Vagina (tissue), 2 donors: ENCODE data around the gene ZSWIM4. TPM values are rescaled to one million over a fixed set of nuclear protein-coding genes. Genes with fewer than 3 reads are reported as not detected.
"Not testable (repeated sequence)": the region's sequence is repeated elsewhere in the genome, so short reads cannot be mapped to it uniquely, and the experiment has no call there.

Experiments
- DNase-seq, 2 donors: peaks; one replicate each; pipeline ENCODE4 v3.0.0-alpha.2; 2017; ENCODE audit errors: extremely low spot score in 2 of 2
- H3K27ac ChIP-seq: fragments of 200-600 bp; sonication (generic); one replicate; pipeline ENCODE4 v1.5.1; 2019
- H3K27me3 ChIP-seq: fragments of 200-600 bp; sonication (generic); one replicate; pipeline ENCODE4 v1.5.1; 2019
- H3K36me3 ChIP-seq, 2 donors: fragments of 200-600 bp; sonication (generic); one replicate each; pipeline ENCODE4 v1.5.1; 2017 to 2019
- H3K4me1 ChIP-seq: fragments of 200-600 bp; sonication (generic); one replicate; pipeline ENCODE4 v1.5.1; 2019
- H3K4me3 ChIP-seq, 2 donors: fragments of 200-600 bp; sonication (generic); 1 replicate in 1 of 2; 2 replicates in 1 of 2; pipeline ENCODE4 v1.5.1; 2016 to 2019
- H3K9me3 ChIP-seq: fragments of 200-600 bp; sonication (generic); one replicate; pipeline ENCODE4 v1.5.1; 2019
- CTCF ChIP-seq, 3 experiments: fragments of 450-650 bp in 2 of 3; fragments of 200-600 bp in 1 of 3; sonication (generic) in 1 of 3; IDR thresholded peaks; one replicate each; pipeline ENCODE4 v1.5.1; 2017 to 2019; ENCODE audit warnings: antibody characterized with exemption in 3 of 3, mild to moderate bottlenecking in 2 of 3, moderate library complexity in 2 of 3
- POLR2A ChIP-seq, 2 donors: fragments of 450-650 bp; IDR thresholded peaks; one replicate each; pipeline ENCODE4 v1.6.1; 2017; ENCODE audit warnings: antibody characterized with exemption in 2 of 2, mild to moderate bottlenecking in 2 of 2, moderate library complexity in 2 of 2
- POLR2AphosphoS5 ChIP-seq, 2 donors: sonication (generic); formaldehyde crosslinking; IDR thresholded peaks; one replicate each; pipeline ENCODE4 v1.9.0; 2017; ENCODE audit warnings: antibody characterized with exemption in 2 of 2, mild to moderate bottlenecking in 2 of 2, low read depth in 1 of 2; ENCODE audit not compliant: insufficient read depth in 1 of 2
- intact Hi-C: fragments of 100-400 bp; cut with DNase I; formaldehyde crosslinking; loops from one replicate; pipeline ENCODE4 v1.15.1; 2023
- total RNA-seq: library from RNA; depleted of rRNA; stranded (reverse); fragments of >200 nt; gene quantifications from one replicate; pipeline ENCODE4 v1.2.3, GENCODE V29; 2016

Gene ZSWIM4
- total RNA-seq, 1 donor from 2014 or later: 13.0 TPM

DNA sequence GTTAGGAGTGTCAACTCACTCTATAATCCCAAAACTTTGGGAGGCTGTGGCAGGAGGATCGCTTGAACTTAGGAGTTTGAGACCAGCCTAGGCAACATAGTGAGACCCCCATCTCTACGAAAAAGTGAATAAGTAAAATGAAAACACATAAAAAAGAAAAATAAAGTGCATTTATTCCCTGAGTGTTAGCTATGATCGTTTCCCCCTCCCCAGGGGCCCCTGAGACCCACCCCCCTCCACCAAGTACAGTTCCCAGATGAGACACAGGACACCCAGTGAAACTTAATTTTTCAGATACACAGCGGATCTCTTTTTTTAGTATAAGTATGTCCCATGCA lies 53.1 kb downstream of the ZSWIM4 start:
- Histone ChIP-seq H3K27ac (peak overlapping the region; percentile 100), H3K9me3 (no peaks in the 10 kb centered on the region), H3K4me3 (no peak overlapping the region), H3K4me1 (peaks cover 87% of the 10 kb centered on the region), H3K27me3 (no peaks in the 10 kb centered on the region), H3K36me3 (no peaks in the 10 kb centered on the region)
- TF ChIP-seq POLR2A (IDR thresholded peaks at IDR 0.05) (no peak), CTCF (IDR thresholded peaks at IDR 0.05) (no peak), POLR2AphosphoS5 (IDR thresholded peaks at IDR 0.05; ENCODE audit: insufficient read depth in 1 of 2, low read depth in 1 of 2) (no peak)
- DNase-seq: no peak
- intact Hi-C loops: loop anchor here (10.0 kb wide), 1 partner anchor 694 kb away; the partner anchor contains the start of genes IER2 and STX10

- TF ChIP-seq CTCF (IDR thresholded peaks at IDR 0.05): no peak
- TF ChIP-seq POLR2AphosphoS5 (IDR thresholded peaks at IDR 0.05; ENCODE audit: insufficient read depth in 1 of 2, low read depth in 1 of 2): peak in 1 of 2 donors; percentile 14
- Histone ChIP-seq H3K27me3 (no peaks in the 10 kb centered on the region), H3K4me1 (peaks cover 79% of the 10 kb centered on the region), H3K4me3 (no peak overlapping the region), H3K27ac (peak overlapping the region; percentile 100), H3K36me3 (no peaks in the 10 kb centered on the region), H3K9me3 (no peaks in the 10 kb centered on the region)
- intact Hi-C loops: loop anchor here (10.0 kb wide), 1 partner anchor 694 kb away; the partner anchor contains the start of genes IER2 and STX10
- no peak for DNase-seq
Measured at GRCh38 chr19:13848798-13849676, 53.8 kb downstream of the ZSWIM4 start.

GRCh38 chr19:13849991-13850909 lies 55.0 kb downstream of the ZSWIM4 start:
- Histone ChIP-seq H3K9me3 (no peaks in the 10 kb centered on the region), H3K27me3 (no peaks in the 10 kb centered on the region), H3K36me3 (no peaks in the 10 kb centered on the region), H3K4me3 (peak overlapping the region; percentile 29 to 44), H3K27ac (peak overlapping the region; percentile 100), H3K4me1 (peaks cover 67% of the 10 kb centered on the region)
- no peak for TF ChIP-seq CTCF (IDR thresholded peaks at IDR 0.05)
- no peak for TF ChIP-seq POLR2A (IDR thresholded peaks at IDR 0.05)
- no peak for TF ChIP-seq POLR2AphosphoS5 (IDR thresholded peaks at IDR 0.05; ENCODE audit: insufficient read depth in 1 of 2, low read depth in 1 of 2)
- no peak for DNase-seq
- intact Hi-C loops: loop anchor here (10.0 kb wide), 1 partner anchor 695 kb away; the partner anchor contains the start of genes IER2 and STX10

DNA sequence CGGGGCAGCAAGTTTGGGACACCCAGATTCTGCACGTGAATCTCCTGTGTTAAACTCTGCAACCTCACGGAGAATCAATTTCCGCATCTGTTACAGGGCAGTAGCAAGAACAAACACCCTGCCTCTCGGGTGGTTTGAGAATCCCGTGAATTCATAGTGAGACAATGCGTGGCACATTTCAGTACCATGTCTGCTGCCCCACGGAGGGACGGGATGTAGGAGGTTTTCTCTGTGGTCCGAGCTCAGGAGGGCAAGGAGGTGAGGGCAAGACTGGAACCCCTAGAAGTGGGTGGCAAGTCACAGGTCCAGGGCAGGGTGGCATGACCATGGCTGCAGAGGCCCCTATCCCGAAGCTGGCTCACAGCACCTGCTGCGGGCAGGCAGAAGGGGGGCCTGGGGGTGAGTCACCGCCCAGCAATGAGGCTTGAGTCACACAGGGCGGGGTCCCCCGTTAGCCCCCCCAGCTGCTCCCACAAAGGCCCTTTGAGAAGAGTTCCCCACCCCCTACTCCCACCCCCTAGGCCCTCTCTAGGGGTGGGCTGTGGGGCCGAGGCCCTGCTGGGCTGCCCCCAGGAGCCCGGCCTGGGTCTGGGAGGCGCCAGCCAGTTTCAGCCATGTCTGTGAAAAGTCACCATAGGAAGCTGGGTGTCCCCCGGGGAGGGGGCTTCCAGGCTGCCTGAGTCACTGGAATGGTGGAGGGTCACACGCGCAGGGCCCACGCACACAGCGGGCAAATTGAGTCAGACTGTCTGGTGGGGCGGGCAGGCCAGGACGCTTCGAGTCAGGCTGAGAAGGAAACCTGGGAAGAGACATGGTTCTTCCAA lies 55.9 kb downstream of the ZSWIM4 start:
- intact Hi-C loops: no loop called here
- DNase-seq: peak in 1 of 2 donors; percentile 96
- Histone ChIP-seq H3K9me3 (no peaks in the 10 kb centered on the region), H3K4me1 (peaks cover 64% of the 10 kb centered on the region), H3K36me3 (no peaks in the 10 kb centered on the region), H3K4me3 (peak overlapping the region; percentile 29 to 44), H3K27ac (peak overlapping the region; percentile 100), H3K27me3 (no peaks in the 10 kb centered on the region)
- TF ChIP-seq CTCF (IDR thresholded peaks at IDR 0.05) (no peak), POLR2AphosphoS5 (IDR thresholded peaks at IDR 0.05; ENCODE audit: insufficient read depth in 1 of 2, low read depth in 1 of 2) (peak; percentile 77 to 95), POLR2A (IDR thresholded peaks at IDR 0.05) (peak in 1 of 2 donors; percentile 15)

GRCh38 chr19:13851734-13852114 lies 56.5 kb downstream of the ZSWIM4 start:
- DNase-seq, H3K36me3 ChIP-seq, H3K27me3 ChIP-seq, H3K9me3 ChIP-seq, intact Hi-C loops: not testable (repeated sequence)
- Histone ChIP-seq H3K4me3 (peak overlapping the region; percentile 17 to 29), H3K27ac (peak overlapping the region; percentile 100), H3K4me1 (peaks cover 58% of the 10 kb centered on the region)

- Histone ChIP-seq H3K4me1 (peaks cover 52% of the 10 kb centered on the region), H3K27ac (peak overlapping the region; percentile 100)
- H3K9me3 ChIP-seq, H3K27me3 ChIP-seq, DNase-seq, H3K36me3 ChIP-seq, intact Hi-C loops, H3K4me3 ChIP-seq: not testable (repeated sequence)
Measured at GRCh38 chr19:13852171-13852707, 57.0 kb downstream of the ZSWIM4 start.
